Keratinocyte (primary cell): ENCODE data around the gene CCL19.

Source experiments
- EZH2 ChIP-seq: IDR thresholded peaks from one replicate; pipeline ENCODE4 v1.6.1; 2012; ENCODE audit warnings: inconsistent platforms, mild to moderate bottlenecking, low read length, moderate library complexity
- TF ChIP-seq, protein P1 (sequence below), 3 experiments: IDR thresholded peaks in 1 of 3; conservative IDR thresholded peaks in 1 of 3; optimal IDR thresholded peaks in 1 of 3; 2 replicates in 2 of 3; 3 replicates in 1 of 3; pipeline versions ENCODE3 to v1.5.1; 2011; ENCODE audit warnings: low read length in 3 of 3, mild to moderate bottlenecking in 3 of 3, moderate library complexity in 2 of 3, control low read depth in 1 of 3, inconsistent platforms in 1 of 3; ENCODE audit not compliant: insufficient read depth in 2 of 3; ENCODE audit errors: extremely low read depth in 1 of 3

DNA sequence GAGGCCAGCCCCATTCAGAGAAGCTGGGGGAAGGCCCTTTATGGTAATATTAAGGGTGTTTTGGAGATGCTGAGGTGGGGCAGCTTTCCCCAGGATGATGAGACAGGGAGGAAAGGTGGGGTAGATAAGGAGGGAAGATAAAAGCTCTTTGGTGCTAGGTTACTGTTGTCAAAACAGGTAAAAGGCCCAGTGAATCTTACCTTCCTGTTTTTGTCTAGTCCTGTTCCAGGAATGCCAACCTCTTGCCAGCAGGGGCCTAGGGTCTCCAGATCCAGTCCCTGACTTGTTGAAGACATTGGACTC is 27.8 kb downstream of the CCL19 start:
- TF ChIP-seq, protein P1, sequence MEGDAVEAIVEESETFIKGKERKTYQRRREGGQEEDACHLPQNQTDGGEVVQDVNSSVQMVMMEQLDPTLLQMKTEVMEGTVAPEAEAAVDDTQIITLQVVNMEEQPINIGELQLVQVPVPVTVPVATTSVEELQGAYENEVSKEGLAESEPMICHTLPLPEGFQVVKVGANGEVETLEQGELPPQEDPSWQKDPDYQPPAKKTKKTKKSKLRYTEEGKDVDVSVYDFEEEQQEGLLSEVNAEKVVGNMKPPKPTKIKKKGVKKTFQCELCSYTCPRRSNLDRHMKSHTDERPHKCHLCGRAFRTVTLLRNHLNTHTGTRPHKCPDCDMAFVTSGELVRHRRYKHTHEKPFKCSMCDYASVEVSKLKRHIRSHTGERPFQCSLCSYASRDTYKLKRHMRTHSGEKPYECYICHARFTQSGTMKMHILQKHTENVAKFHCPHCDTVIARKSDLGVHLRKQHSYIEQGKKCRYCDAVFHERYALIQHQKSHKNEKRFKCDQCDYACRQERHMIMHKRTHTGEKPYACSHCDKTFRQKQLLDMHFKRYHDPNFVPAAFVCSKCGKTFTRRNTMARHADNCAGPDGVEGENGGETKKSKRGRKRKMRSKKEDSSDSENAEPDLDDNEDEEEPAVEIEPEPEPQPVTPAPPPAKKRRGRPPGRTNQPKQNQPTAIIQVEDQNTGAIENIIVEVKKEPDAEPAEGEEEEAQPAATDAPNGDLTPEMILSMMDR (optimal IDR thresholded peaks at IDR 0.05 in 1 of 3, IDR thresholded peaks at IDR 0.05 in 1 of 3, conservative IDR thresholded peaks at IDR 0.05 in 1 of 3; ENCODE audit: extremely low read depth in 1 of 3, insufficient read depth in 2 of 3, low read length in 3 of 3) = no peak
- no peak for TF ChIP-seq EZH2
